Karpas-422 (cell line): ENCODE results near the gene EDDM3A. TPM values are rescaled to one million over a fixed set of nuclear protein-coding genes. Genes with fewer than 3 reads are reported as not detected.

ENCODE experiments used
- DNase-seq: peaks from one replicate; pipeline ENCODE4 v3.0.0-alpha.2; 2015
- H2AFZ ChIP-seq: fragments of 200-600 bp; sonication (generic); 2 replicates; pipeline ENCODE4 v1.6.1; 2014; ENCODE audit warnings: antibody characterized with exemption, low read length, mixed read lengths
- H3K27ac ChIP-seq: fragments of 200-600 bp; sonication (generic); 2 replicates; pipeline ENCODE4 v1.5.1; 2014; ENCODE audit warnings: mild to moderate bottlenecking, low read length, moderate library complexity
- H3K27me3 ChIP-seq: fragments of 200-600 bp; sonication (generic); 2 replicates; pipeline ENCODE4 v1.6.1; 2014; ENCODE audit warnings: low read length, mixed read lengths
- H3K36me3 ChIP-seq: fragments of 200-600 bp; sonication (generic); 2 replicates; pipeline ENCODE4 v1.6.1; 2014; ENCODE audit warnings: low read length, mixed read lengths; ENCODE audit not compliant: insufficient read depth
- H3K4me1 ChIP-seq: fragments of 200-600 bp; sonication (generic); 2 replicates; pipeline ENCODE4 v1.6.1; 2014; ENCODE audit warnings: mild to moderate bottlenecking, low read length, mixed read lengths
- H3K4me2 ChIP-seq: fragments of 200-600 bp; sonication (generic); 2 replicates; pipeline ENCODE4 v1.6.1; 2014; ENCODE audit warnings: low read length, low read depth, mild to moderate bottlenecking; ENCODE audit not compliant: poor library complexity, severe bottlenecking
- H3K4me3 ChIP-seq: fragments of 200-600 bp; sonication (generic); 2 replicates; pipeline ENCODE4 v1.5.1; 2014; ENCODE audit warnings: mild to moderate bottlenecking, antibody characterized with exemption, low read length, mixed read lengths
- H3K79me2 ChIP-seq: fragments of 200-600 bp; sonication (generic); 2 replicates; pipeline ENCODE4 v1.6.1; 2014; ENCODE audit warnings: mild to moderate bottlenecking, low read length, mixed read lengths
- H3K9ac ChIP-seq: fragments of 200-600 bp; sonication (generic); 2 replicates; pipeline ENCODE4 v1.6.0; 2014; ENCODE audit warnings: low read length
- H3K9me2 ChIP-seq: fragments of 200-600 bp; sonication (generic), shearing (Covaris generic); replicated peaks from 2 replicates; pipeline ENCODE4 v1.6.0; 2014; ENCODE audit warnings: mild to moderate bottlenecking, low read length, moderate library complexity; ENCODE audit not compliant: insufficient read depth
- H3K9me3 ChIP-seq: fragments of 300-700, 200-600 bp; sonication (generic); 2 replicates; pipeline ENCODE4 v1.6.1; 2014; ENCODE audit warnings: low read length, mixed read lengths
- H4K20me1 ChIP-seq: fragments of 200-600 bp; sonication (generic); 2 replicates; pipeline ENCODE4 v1.6.1; 2014; ENCODE audit warnings: mild to moderate bottlenecking, antibody characterized with exemption, low read length, low read depth; ENCODE audit not compliant: insufficient read depth
- total RNA-seq: library from RNA; depleted of rRNA; stranded (reverse); fragments of >200 nt; shearing (Covaris generic); gene quantifications from 2 replicates; pipeline ENCODE4 v1.2.3, GENCODE V29; 2014; ENCODE audit warnings: low replicate concordance

EDDM3A gene
- total RNA-seq, 1 experiment from 2014 or later: not detected

GRCh38 chr14:20742132-20742531 lies 3.6 kb upstream of the EDDM3A start:
- Histone ChIP-seq H3K79me2 (no peaks in the 10 kb centered on the region), H3K4me1 (no peaks in the 10 kb centered on the region), H4K20me1 (no peaks in the 10 kb centered on the region), H3K27me3 (peaks cover 2% of the 10 kb centered on the region; the same call in 1 of the 2 replicates), H3K36me3 (no peaks in the 10 kb centered on the region), H2AFZ (no peak overlapping the region), H3K4me3 (no peak overlapping the region), H3K9ac (no peak overlapping the region), H3K27ac (no peak overlapping the region), H3K9me3 (no peaks in the 10 kb centered on the region), H3K9me2 (no peaks in the 10 kb centered on the region), H3K4me2 (no peak overlapping the region)
- no peak for DNase-seq

- H3K79me2 ChIP-seq: no peaks in the 10 kb centered on the region
- H3K27ac ChIP-seq: no peak overlapping the region
- no peak for DNase-seq
- no peaks in the 10 kb centered on the region for H4K20me1 ChIP-seq
- no peak overlapping the region for H3K9ac ChIP-seq
- H3K4me3 ChIP-seq: no peak overlapping the region
- H3K9me3 ChIP-seq: no peaks in the 10 kb centered on the region
- no peaks in the 10 kb centered on the region for H3K36me3 ChIP-seq
- no peak overlapping the region for H2AFZ ChIP-seq
- no peaks in the 10 kb centered on the region for H3K4me1 ChIP-seq
- peaks cover 2% of the 10 kb centered on the region; the same call in 1 of the 2 replicates for H3K27me3 ChIP-seq
- H3K4me2 ChIP-seq: no peak overlapping the region
- H3K9me2 ChIP-seq: no peaks in the 10 kb centered on the region
Measured at GRCh38 chr14:20743556-20743955, 2.1 kb upstream of the EDDM3A start.

- Histone ChIP-seq H2AFZ (no peak overlapping the region), H3K79me2 (no peaks in the 10 kb centered on the region), H4K20me1 (no peaks in the 10 kb centered on the region), H3K9me2 (no peaks in the 10 kb centered on the region), H3K27ac (no peak overlapping the region), H3K4me2 (no peak overlapping the region), H3K27me3 (no peaks in the 10 kb centered on the region), H3K9ac (no peak overlapping the region), H3K4me1 (no peaks in the 10 kb centered on the region), H3K9me3 (no peaks in the 10 kb centered on the region), H3K36me3 (no peaks in the 10 kb centered on the region), H3K4me3 (no peak overlapping the region)
- no peak for DNase-seq
Measured at GRCh38 chr14:20746566-20746965, 879 bp downstream of the EDDM3A start.

GRCh38 chr14:20748439-20748838 lies 2.8 kb downstream of the EDDM3A start:
- no peaks in the 10 kb centered on the region for H3K27me3 ChIP-seq
- H3K4me2 ChIP-seq: no peak overlapping the region
- no peak for DNase-seq
- no peak overlapping the region for H2AFZ ChIP-seq
- H3K79me2 ChIP-seq: no peaks in the 10 kb centered on the region
- H3K27ac ChIP-seq: no peak overlapping the region
- H3K4me3 ChIP-seq: no peak overlapping the region
- H3K9me2 ChIP-seq: no peaks in the 10 kb centered on the region
- H3K9me3 ChIP-seq: peaks cover 15% of the 10 kb centered on the region
- H3K9ac ChIP-seq: no peak overlapping the region
- H3K36me3 ChIP-seq: no peaks in the 10 kb centered on the region
- no peaks in the 10 kb centered on the region for H3K4me1 ChIP-seq
- no peaks in the 10 kb centered on the region for H4K20me1 ChIP-seq

- DNase-seq: no peak
Measured at GRCh38 chr14:20750194-20750593, 4.5 kb downstream of the EDDM3A start.

GRCh38 chr14:20751963-20752562 lies 6.4 kb downstream of the EDDM3A start:
- H2AFZ ChIP-seq: no peak overlapping the region
- no peaks in the 10 kb centered on the region for H3K4me1 ChIP-seq
- no peak overlapping the region for H3K9ac ChIP-seq
- no peak overlapping the region for H3K4me3 ChIP-seq
- no peak overlapping the region for H3K4me2 ChIP-seq
- H3K36me3 ChIP-seq: no peaks in the 10 kb centered on the region
- no peaks in the 10 kb centered on the region for H3K79me2 ChIP-seq
- H4K20me1 ChIP-seq: no peaks in the 10 kb centered on the region
- no peaks in the 10 kb centered on the region for H3K27me3 ChIP-seq
- peaks cover 15% of the 10 kb centered on the region for H3K9me3 ChIP-seq
- no peak overlapping the region for H3K27ac ChIP-seq
- H3K9me2 ChIP-seq: no peaks in the 10 kb centered on the region
- no peak for DNase-seq

More at GRCh38 chr14:20750194-20750593, 4.5 kb downstream of the EDDM3A start:
- no peaks in the 10 kb centered on the region for H3K36me3 ChIP-seq
- H3K4me2 ChIP-seq: no peak overlapping the region
- H3K79me2 ChIP-seq: no peaks in the 10 kb centered on the region
- no peaks in the 10 kb centered on the region for H4K20me1 ChIP-seq
- no peak overlapping the region for H2AFZ ChIP-seq
- H3K9ac ChIP-seq: no peak overlapping the region
- H3K9me3 ChIP-seq: peaks cover 15% of the 10 kb centered on the region
- no peak overlapping the region for H3K27ac ChIP-seq
- no peaks in the 10 kb centered on the region for H3K27me3 ChIP-seq
- no peaks in the 10 kb centered on the region for H3K4me1 ChIP-seq
- H3K4me3 ChIP-seq: no peak overlapping the region
- H3K9me2 ChIP-seq: no peaks in the 10 kb centered on the region

GRCh38 chr14:20754308-20754707 lies 8.6 kb downstream of the EDDM3A start:
- H3K9ac ChIP-seq: no peak overlapping the region
- DNase-seq: no peak
- H3K9me3 ChIP-seq: peaks cover 15% of the 10 kb centered on the region
- H3K79me2 ChIP-seq: no peaks in the 10 kb centered on the region
- no peaks in the 10 kb centered on the region for H3K27me3 ChIP-seq
- H3K4me3 ChIP-seq: no peak overlapping the region
- H3K9me2 ChIP-seq: no peaks in the 10 kb centered on the region
- H4K20me1 ChIP-seq: no peaks in the 10 kb centered on the region
- H3K4me2 ChIP-seq: no peak overlapping the region
- H2AFZ ChIP-seq: no peak overlapping the region
- no peaks in the 10 kb centered on the region for H3K36me3 ChIP-seq
- H3K27ac ChIP-seq: no peak overlapping the region
- H3K4me1 ChIP-seq: no peaks in the 10 kb centered on the region

GRCh38 chr14:20755037-20755436 lies 9.3 kb downstream of the EDDM3A start:
- Histone ChIP-seq H2AFZ (no peak overlapping the region), H3K79me2 (no peaks in the 10 kb centered on the region)

More at GRCh38 chr14:20755037-20755436, 9.3 kb downstream of the EDDM3A start:
- Histone ChIP-seq H3K4me2 (no peak overlapping the region), H3K36me3 (no peaks in the 10 kb centered on the region), H3K4me1 (no peaks in the 10 kb centered on the region), H4K20me1 (no peaks in the 10 kb centered on the region), H3K9me3 (peaks cover 15% of the 10 kb centered on the region), H3K27me3 (no peaks in the 10 kb centered on the region), H3K9ac (no peak overlapping the region), H3K27ac (no peak overlapping the region), H3K4me3 (no peak overlapping the region), H3K9me2 (no peaks in the 10 kb centered on the region)
- no peak for DNase-seq
